ENCODE measurements around the gene GHITM.

GRCh38 chr10:84164442-84164841 is 25.1 kb downstream of the GHITM start:
- TF ChIP-seq POLR2AphosphoS5 (IDR thresholded peaks at IDR 0.05; ENCODE audit: low read depth, low read length) (no peak), POU2F2 (IDR thresholded peaks at IDR 0.05; ENCODE audit: low read depth, low read length) (no peak), POLR2A (IDR thresholded peaks at IDR 0.05; ENCODE audit: low read depth, low read length) (no peak), TAF1 (IDR thresholded peaks at IDR 0.05; ENCODE audit: low read depth, low read length) (no peak)

Data from GM12891 (cell line).